IMR-90 (cell line): ENCODE measurements around the gene MAGI2. TPM values are rescaled to one million over a fixed set of nuclear protein-coding genes. Genes with fewer than 3 reads are reported as not detected.

Source experiments
- ATAC-seq: fragments of 200-7000 bp; cut with Tn5 transposase; 2 replicates; pipeline ENCODE4 v1.9.1; 2020; ENCODE audit warnings: low read depth, mild to moderate bottlenecking, moderate library complexity
- BruUV-seq: library from RNA; stranded (reverse); fragments of 400-500 nt; replicated peaks from 2 replicates; lab custom pipeline; 2021; lab: Mats Ljungman, UMichigan
- CTCF ChIA-PET: fragments of 300-600 bp; formaldehyde crosslinking; extraction: SDS; loops from one replicate; lab custom pipeline; 2021; ENCODE audit warnings: antibody characterized with exemption; lab: Yijun Ruan, JAX
- POLR2A ChIA-PET: fragments of 300-600 bp; sonication (Branson Sonifier 250); formaldehyde crosslinking; loops from one replicate; lab custom pipeline; 2022; ENCODE audit warnings: antibody characterized with exemption; ENCODE audit not compliant: unreplicated experiment; lab: Charles Lee
- DNase-seq: peaks from one replicate; pipeline ENCODE4 v3.0.0; 2013
- H2AFZ ChIP-seq: replicated peaks from 2 replicates; pipeline ENCODE3; 2013; ENCODE audit warnings: low read length, mild to moderate bottlenecking; ENCODE audit not compliant: poor library complexity
- H2AK5ac ChIP-seq: 2 replicates; pipeline ENCODE4 v1.6.1; 2013; ENCODE audit warnings: low read depth, low read length, inconsistent platforms
- H2AK9ac ChIP-seq: replicated peaks from 2 replicates; pipeline ENCODE3; 2013; ENCODE audit warnings: mild to moderate bottlenecking, low read depth, low read length, moderate library complexity; ENCODE audit not compliant: poor library complexity
- H2BK120ac ChIP-seq: 2 replicates; pipeline ENCODE4 v1.6.1; 2013; ENCODE audit warnings: low read depth, low read length, inconsistent platforms
- H2BK15ac ChIP-seq: 3 replicates; pipeline ENCODE4 v1.6.1; 2013; ENCODE audit warnings: low read depth, low read length, inconsistent platforms
- H2BK20ac ChIP-seq: 2 replicates; pipeline ENCODE4 v1.6.1; 2013; ENCODE audit warnings: low read depth, mild to moderate bottlenecking, inconsistent platforms, low read length, moderate library complexity
- H2BK5ac ChIP-seq: 2 replicates; pipeline ENCODE4 v1.6.1; 2013; ENCODE audit warnings: mild to moderate bottlenecking, low read depth, low read length, inconsistent platforms; ENCODE audit not compliant: poor library complexity, severe bottlenecking
- H3K14ac ChIP-seq: replicated peaks from 2 replicates; pipeline ENCODE4 v1.6.1; 2013; ENCODE audit warnings: low read depth, low read length, inconsistent platforms
- H3K18ac ChIP-seq: 2 replicates; pipeline ENCODE4 v1.6.1; 2013; ENCODE audit warnings: low read depth, low read length, control low read depth
- H3K23ac ChIP-seq: 2 replicates; pipeline ENCODE4 v1.6.1; 2013; ENCODE audit warnings: low read depth, low read length, inconsistent platforms
- H3K27ac ChIP-seq: 2 replicates; pipeline ENCODE4 v1.5.1; 2013; ENCODE audit warnings: mild to moderate bottlenecking, control low read depth, low read length; ENCODE audit not compliant: insufficient read depth
- H3K27me3 ChIP-seq: 2 replicates; pipeline ENCODE4 v1.6.1; 2013; ENCODE audit warnings: low read length; ENCODE audit not compliant: control insufficient read depth, insufficient read depth
- H3K36me3 ChIP-seq: 2 replicates; pipeline ENCODE4 v1.6.1; 2013; ENCODE audit warnings: low read length, mixed read lengths; ENCODE audit not compliant: control insufficient read depth, insufficient read depth
- H3K4ac ChIP-seq: 2 replicates; pipeline ENCODE4 v1.6.1; 2013; ENCODE audit warnings: low read depth, low read length, inconsistent platforms
- H3K4me1 ChIP-seq: 2 replicates; pipeline ENCODE4 v1.6.1; 2013; ENCODE audit warnings: low read length, mixed read lengths; ENCODE audit not compliant: control insufficient read depth, insufficient read depth
- H3K4me2 ChIP-seq: 2 replicates; pipeline ENCODE4 v1.6.1; 2013; ENCODE audit warnings: low read depth, mild to moderate bottlenecking, control low read depth, low read length, moderate library complexity
- H3K4me3 ChIP-seq: 2 replicates; pipeline ENCODE4 v1.5.1; 2013; ENCODE audit warnings: low read depth, mild to moderate bottlenecking, control low read depth, low read length, moderate library complexity; ENCODE audit not compliant: insufficient read depth
- H3K56ac ChIP-seq: 2 replicates; pipeline ENCODE4 v1.6.1; 2013; ENCODE audit warnings: low read length, inconsistent platforms; ENCODE audit not compliant: insufficient read depth; ENCODE audit errors: extremely low read depth
- H3K79me1 ChIP-seq, 2 experiments: 2 replicates each; pipeline ENCODE4 v1.6.1; 2013; ENCODE audit warnings: low read length in 2 of 2, inconsistent platforms in 1 of 2, low read depth in 1 of 2
- H3K9ac ChIP-seq: 2 replicates; pipeline ENCODE4 v1.6.1; 2013; ENCODE audit warnings: low read depth, low read length, control low read depth
- H3K9me1 ChIP-seq: 2 replicates; pipeline ENCODE4 v1.6.1; 2013; ENCODE audit warnings: low read length, inconsistent platforms; ENCODE audit not compliant: insufficient read depth
- H3K9me3 ChIP-seq: 2 replicates; pipeline ENCODE4 v1.6.1; 2013; ENCODE audit warnings: low read length; ENCODE audit not compliant: control insufficient read depth, insufficient read depth
- H4K20me1 ChIP-seq: 2 replicates; pipeline ENCODE4 v1.6.1; 2013; ENCODE audit warnings: low read length, inconsistent platforms; ENCODE audit not compliant: insufficient read depth
- H4K5ac ChIP-seq: 2 replicates; pipeline ENCODE4 v1.6.1; 2013; ENCODE audit warnings: mild to moderate bottlenecking, low read depth, low read length, control low read depth
- H4K8ac ChIP-seq, 2 experiments: 2 replicates each; pipeline ENCODE4 v1.6.1; 2013; ENCODE audit warnings: low read depth in 2 of 2, low read length in 2 of 2, control low read depth in 1 of 2, inconsistent platforms in 1 of 2
- H4K91ac ChIP-seq: 2 replicates; pipeline ENCODE4 v1.6.1; 2013; ENCODE audit warnings: low read depth, low read length, inconsistent platforms; ENCODE audit not compliant: insufficient read depth
- CHD1 ChIP-seq: IDR thresholded peaks from 2 replicates; pipeline ENCODE4 v1.6.1; 2012; ENCODE audit warnings: low read depth, low read length, improper control_type of control experiment
- MAZ ChIP-seq: IDR thresholded peaks from 2 replicates; pipeline ENCODE4 v1.6.1; 2012; ENCODE audit warnings: low read depth, mild to moderate bottlenecking, low read length, improper control_type of control experiment, moderate library complexity, borderline replicate concordance
- MXI1 ChIP-seq: IDR thresholded peaks from 2 replicates; pipeline ENCODE4 v1.6.1; 2012; ENCODE audit warnings: low read depth, mild to moderate bottlenecking, low read length, moderate library complexity, borderline replicate concordance
- WGBS, 2 experiments: methylation state at CpG; one replicate each; pipeline versions ENCODE4 v1.1.5 to v1.1.7; 2013; ENCODE audit warnings: missing lambda C conversion rate in 2 of 2; ENCODE audit not compliant: insufficient read length in 1 of 2; ENCODE audit errors: extremely low coverage in 2 of 2; 5-methylcytosine and 5-hydroxymethylcytosine counted together
- dilution Hi-C: fragments of 300-500 bp; cut with HindIII; formaldehyde crosslinking; loops from one replicate; pipeline ENCODE4 v1.14.3; 2018; ENCODE audit warnings: low sequenced_read_pairs; ENCODE audit not compliant: unreplicated experiment
- in situ Hi-C: fragments of 300-500 bp; cut with MboI; formaldehyde crosslinking; loops from 3 replicates; pipeline ENCODE4 v1.14.3; 2019; ENCODE audit warnings: low sequenced_read_pairs, inconsistent platforms, mixed read lengths
- intact Hi-C: fragments of 100-400 bp; cut with micrococcal nuclease; formaldehyde crosslinking; loops from 2 replicates; pipeline ENCODE4 v1.10.0; 2022
- polyA plus RNA-seq, 3 experiments: library from polyadenylated mRNA; depleted of rRNA; stranded (reverse); fragments of >200 nt; gene quantifications; 2 replicates each; pipeline ENCODE4 v1.2.3, GENCODE V29; 2012; ENCODE audit warnings: low replicate concordance in 1 of 3
- total RNA-seq: library from RNA; depleted of rRNA; stranded (reverse); fragments of >200 nt; gene quantifications from 2 replicates; pipeline ENCODE4 v1.2.3, GENCODE V29; 2012
- TF ChIP-seq, protein P1 (sequence below): fragments of 150-350 bp; IDR thresholded peaks from 2 replicates; pipeline ENCODE4 v1.6.1; 2017; ENCODE audit warnings: mild to moderate bottlenecking, antibody characterized with exemption, low read length, low read depth
- TF ChIP-seq, protein P2 (sequence below): conservative IDR thresholded peaks from 2 replicates; pipeline ENCODE4 v1.5.1; 2012; ENCODE audit warnings: mild to moderate bottlenecking, low read depth, low read length, improper control_type of control experiment

MAGI2 gene
- total and polyA plus RNA-seq, 2 of the 4 experiments (the other 2 are of a cell fraction): 2.5 to 17.9 TPM

DNA sequence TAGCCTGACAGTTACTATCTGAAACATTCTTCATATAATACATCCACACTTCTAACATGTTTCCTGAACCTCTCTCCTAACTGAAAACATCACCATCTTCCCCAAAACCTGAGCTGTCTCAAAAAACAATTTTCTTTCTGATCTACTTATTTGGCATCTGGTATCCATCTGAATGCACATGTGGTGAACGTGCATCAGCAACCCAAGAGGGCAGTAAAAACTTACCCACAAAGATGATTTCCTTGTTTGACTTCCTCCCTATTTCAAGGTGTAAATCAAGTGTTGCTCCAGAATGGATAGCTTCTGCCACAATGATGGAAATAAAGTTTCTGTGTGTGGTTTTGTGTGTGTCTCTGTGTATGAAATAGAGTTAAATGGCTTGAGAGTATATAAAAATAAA lies 500.4 kb downstream of the MAGI2 start:
- no peak overlapping the region for H3K9ac ChIP-seq
- in situ Hi-C loops (no loop called here), dilution Hi-C loops (no loop called here), intact Hi-C loops (no loop called here)
- ChIA-PET POLR2A (interaction anchor here (0.6 kb wide), 1 partner anchor 1439 kb away, joined by 3 read pairs; no protein-coding TSS in a partner anchor), CTCF (no interaction called here)
- no peaks in the 10 kb centered on the region for H3K27me3 ChIP-seq
- H3K4ac ChIP-seq: peak overlapping the region; percentile 66; the same call in 1 of the 2 replicates
- H3K14ac ChIP-seq: peak overlapping the region; percentile 75
- no peak overlapping the region for H4K91ac ChIP-seq
- no peak overlapping the region for H2AK9ac ChIP-seq
- H3K9me1 ChIP-seq: peaks cover 5% of the 10 kb centered on the region
- TF ChIP-seq, protein P1, sequence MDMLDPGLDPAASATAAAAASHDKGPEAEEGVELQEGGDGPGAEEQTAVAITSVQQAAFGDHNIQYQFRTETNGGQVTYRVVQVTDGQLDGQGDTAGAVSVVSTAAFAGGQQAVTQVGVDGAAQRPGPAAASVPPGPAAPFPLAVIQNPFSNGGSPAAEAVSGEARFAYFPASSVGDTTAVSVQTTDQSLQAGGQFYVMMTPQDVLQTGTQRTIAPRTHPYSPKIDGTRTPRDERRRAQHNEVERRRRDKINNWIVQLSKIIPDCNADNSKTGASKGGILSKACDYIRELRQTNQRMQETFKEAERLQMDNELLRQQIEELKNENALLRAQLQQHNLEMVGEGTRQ: no peak
- TF ChIP-seq, protein P2, sequence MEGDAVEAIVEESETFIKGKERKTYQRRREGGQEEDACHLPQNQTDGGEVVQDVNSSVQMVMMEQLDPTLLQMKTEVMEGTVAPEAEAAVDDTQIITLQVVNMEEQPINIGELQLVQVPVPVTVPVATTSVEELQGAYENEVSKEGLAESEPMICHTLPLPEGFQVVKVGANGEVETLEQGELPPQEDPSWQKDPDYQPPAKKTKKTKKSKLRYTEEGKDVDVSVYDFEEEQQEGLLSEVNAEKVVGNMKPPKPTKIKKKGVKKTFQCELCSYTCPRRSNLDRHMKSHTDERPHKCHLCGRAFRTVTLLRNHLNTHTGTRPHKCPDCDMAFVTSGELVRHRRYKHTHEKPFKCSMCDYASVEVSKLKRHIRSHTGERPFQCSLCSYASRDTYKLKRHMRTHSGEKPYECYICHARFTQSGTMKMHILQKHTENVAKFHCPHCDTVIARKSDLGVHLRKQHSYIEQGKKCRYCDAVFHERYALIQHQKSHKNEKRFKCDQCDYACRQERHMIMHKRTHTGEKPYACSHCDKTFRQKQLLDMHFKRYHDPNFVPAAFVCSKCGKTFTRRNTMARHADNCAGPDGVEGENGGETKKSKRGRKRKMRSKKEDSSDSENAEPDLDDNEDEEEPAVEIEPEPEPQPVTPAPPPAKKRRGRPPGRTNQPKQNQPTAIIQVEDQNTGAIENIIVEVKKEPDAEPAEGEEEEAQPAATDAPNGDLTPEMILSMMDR: no peak
- no peak for TF ChIP-seq CHD1
- no peak for TF ChIP-seq MXI1
- TF ChIP-seq MAZ: no peak
- peak overlapping the region; percentile 1 for H2BK5ac ChIP-seq
- no peak overlapping the region for H3K4me3 ChIP-seq
- peak overlapping the region; percentile 51; the same call in 1 of the 2 replicates for H2AK5ac ChIP-seq
- H3K4me1 ChIP-seq: peaks cover 2% of the 10 kb centered on the region; the same call in 1 of the 2 replicates
- no peak overlapping the region for H3K56ac ChIP-seq
- H4K20me1 ChIP-seq: no peaks in the 10 kb centered on the region
- no peak for ATAC-seq
- H2BK15ac ChIP-seq: peak overlapping the region; percentile 90; the same call in 1 of the 3 replicates
- H3K4me2 ChIP-seq: no peak overlapping the region
- H4K5ac ChIP-seq: no peak overlapping the region
- peak overlapping the region; percentile 57 for H2BK120ac ChIP-seq
- peak overlapping the region; percentile 69 for H2BK20ac ChIP-seq
- no peak overlapping the region for H3K27ac ChIP-seq
- 0 out of 4 replicates have a peak overlapping the region, but pooled peaks of 1 of the 2 experiments have one; percentile 35 for H4K8ac ChIP-seq
- WGBS, 2 experiments: no CpG with 5 or more reads among the region's 1 CpG
- DNase-seq: peak; percentile 22
- peaks cover 0 to 3% of the 10 kb centered on the region in 2 experiments; a peak in 2 of 4 replicates for H3K79me1 ChIP-seq
- H2AFZ ChIP-seq: no peak overlapping the region
- H3K23ac ChIP-seq: no peak overlapping the region
- H3K18ac ChIP-seq: no peak overlapping the region
- H3K36me3 ChIP-seq: no peaks in the 10 kb centered on the region
- no TSS peak for BruUV-seq
- H3K9me3 ChIP-seq: no peaks in the 10 kb centered on the region
